ENCODE measurements around the gene MAU2.

Gene MAU2

DNA sequence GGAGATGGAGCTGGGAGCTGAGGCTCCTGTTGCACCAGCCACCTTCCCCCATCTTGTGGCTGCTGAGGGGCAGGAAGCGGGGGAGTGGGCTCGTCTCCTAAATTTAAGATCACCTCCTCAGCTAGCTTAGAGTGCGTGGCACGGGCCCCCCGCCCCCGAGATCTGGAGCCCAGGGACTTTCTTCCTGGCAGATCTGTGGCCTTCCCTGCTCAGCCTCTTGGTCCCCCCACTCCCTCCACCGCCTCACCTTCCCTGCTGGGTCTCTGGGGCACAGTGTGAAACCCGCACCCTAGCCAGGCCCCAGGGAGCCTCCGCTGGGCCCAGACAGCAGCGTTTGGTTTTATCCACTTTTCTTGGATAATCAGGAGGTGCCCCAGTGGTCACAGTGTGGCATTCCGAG is 35.9 kb downstream of the MAU2 start:
- DNase-seq (ENCODE audit: extremely low spot score): no peak
- TF ChIP-seq, protein P1, sequence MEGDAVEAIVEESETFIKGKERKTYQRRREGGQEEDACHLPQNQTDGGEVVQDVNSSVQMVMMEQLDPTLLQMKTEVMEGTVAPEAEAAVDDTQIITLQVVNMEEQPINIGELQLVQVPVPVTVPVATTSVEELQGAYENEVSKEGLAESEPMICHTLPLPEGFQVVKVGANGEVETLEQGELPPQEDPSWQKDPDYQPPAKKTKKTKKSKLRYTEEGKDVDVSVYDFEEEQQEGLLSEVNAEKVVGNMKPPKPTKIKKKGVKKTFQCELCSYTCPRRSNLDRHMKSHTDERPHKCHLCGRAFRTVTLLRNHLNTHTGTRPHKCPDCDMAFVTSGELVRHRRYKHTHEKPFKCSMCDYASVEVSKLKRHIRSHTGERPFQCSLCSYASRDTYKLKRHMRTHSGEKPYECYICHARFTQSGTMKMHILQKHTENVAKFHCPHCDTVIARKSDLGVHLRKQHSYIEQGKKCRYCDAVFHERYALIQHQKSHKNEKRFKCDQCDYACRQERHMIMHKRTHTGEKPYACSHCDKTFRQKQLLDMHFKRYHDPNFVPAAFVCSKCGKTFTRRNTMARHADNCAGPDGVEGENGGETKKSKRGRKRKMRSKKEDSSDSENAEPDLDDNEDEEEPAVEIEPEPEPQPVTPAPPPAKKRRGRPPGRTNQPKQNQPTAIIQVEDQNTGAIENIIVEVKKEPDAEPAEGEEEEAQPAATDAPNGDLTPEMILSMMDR (IDR thresholded peaks at IDR 0.05; ENCODE audit: control extremely low read depth, extremely low read depth, low read depth, missing control alignments): no peak
- POLR2A ChIA-PET: interaction anchor here (0.6 kb wide), 1 partner anchor 23 kb away, joined by 3 read pairs; no protein-coding TSS in a partner anchor
- CTCF ChIA-PET: interaction anchor here (0.9 kb wide), 1 partner anchor 134 kb away, joined by 3 read pairs; no protein-coding TSS in a partner anchor

DNA sequence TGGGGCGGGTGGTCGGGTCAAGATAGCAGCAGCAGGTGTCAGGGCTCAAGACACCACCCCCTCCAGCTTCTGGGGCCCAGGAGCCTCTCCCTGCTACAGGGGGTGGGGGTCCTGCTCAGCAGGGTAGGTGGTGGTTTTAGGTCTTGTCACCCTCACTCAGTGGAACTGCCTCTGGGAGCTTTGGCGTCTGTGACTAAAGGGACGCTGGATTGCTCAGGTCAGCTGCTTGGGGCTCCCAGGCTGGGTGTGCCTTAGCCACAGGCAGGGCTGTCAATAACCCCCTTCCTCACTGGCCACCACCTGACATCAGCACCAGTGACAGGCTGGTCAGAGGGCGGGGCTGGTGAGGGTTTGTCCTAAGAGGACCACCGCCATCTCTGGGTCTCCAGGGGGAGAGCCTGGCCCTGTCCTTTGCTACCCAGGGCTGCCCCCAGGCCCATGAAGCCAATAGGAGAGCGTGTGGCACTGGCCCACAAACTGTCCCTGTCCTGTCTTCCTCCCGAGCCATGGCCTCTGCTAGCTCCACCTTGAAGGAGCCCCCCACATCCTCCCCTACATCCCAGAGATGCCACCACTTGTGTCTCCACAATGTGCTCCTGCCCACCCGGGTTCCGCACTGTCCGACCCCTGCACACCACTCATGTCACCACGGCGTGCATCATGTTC is 36.4 kb downstream of the MAU2 start:
- POLR2A ChIA-PET: no interaction called here
- CTCF ChIA-PET: interaction anchor here (0.9 to 2.5 kb wide), 3 partner anchors 133 to 182 kb away, joined by 3 to 8 read pairs (median 3); no protein-coding TSS in a partner anchor
- DNase-seq (ENCODE audit: extremely low spot score): no peak
- TF ChIP-seq, protein P1 (IDR thresholded peaks at IDR 0.05; ENCODE audit: control extremely low read depth, extremely low read depth, low read depth, missing control alignments): no peak

DNA sequence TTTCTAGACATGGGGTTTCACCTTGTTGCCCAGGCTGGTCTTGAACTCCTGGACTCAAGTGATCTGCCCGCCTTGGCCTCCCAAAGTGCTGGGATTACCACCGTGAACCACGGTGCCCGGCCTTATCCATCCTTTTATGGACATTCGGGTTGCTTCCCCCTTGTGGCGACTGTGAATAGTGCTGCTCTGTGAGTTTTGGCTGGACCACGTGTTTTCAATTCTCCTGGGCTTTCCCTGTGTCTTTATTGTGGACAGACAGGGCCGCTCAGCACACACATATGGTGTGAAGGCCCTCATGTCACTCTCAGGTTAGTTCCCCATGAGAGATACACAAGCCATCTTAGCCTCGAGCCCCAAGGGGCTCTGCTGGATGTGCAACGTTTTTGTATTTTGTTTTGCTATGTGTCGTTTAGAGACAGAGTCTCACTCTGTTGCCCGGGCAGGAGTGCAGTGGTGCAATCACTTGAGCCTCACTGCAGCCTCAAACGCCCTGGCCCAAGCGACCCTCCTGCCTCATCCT is 40.5 kb downstream of the MAU2 start:
- POLR2A ChIA-PET: no interaction called here
- peak; percentile 82 for DNase-seq (ENCODE audit: extremely low spot score)
- CTCF ChIA-PET: interaction anchor here (0.7 to 11.8 kb wide), 10 partner anchors 9 to 194 kb away, joined by 3 to 220 read pairs (median 4); partner anchors contain the start of gene GATAD2A
- TF ChIP-seq, protein P1 (IDR thresholded peaks at IDR 0.05; ENCODE audit: control extremely low read depth, extremely low read depth, low read depth, missing control alignments): peak; percentile 71

DNA sequence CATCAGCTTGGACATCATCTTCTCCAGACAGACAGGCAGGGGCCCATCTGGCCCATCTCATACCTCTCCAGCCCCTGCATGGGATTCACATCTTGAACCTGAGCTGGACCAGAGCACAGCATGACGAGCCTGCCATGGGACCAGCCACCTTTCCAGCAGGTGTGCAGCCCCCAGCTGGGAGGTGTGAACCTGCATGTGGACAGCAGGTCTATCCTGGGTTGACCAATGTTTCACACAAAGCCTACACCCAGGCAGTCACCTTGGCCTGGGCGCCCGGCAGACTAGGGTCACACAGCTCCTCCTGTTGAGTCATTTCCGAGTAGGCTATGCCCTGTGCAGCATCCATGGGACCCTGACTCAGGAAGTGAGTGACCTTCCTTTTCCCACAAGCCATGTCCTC is 41.4 kb downstream of the MAU2 start:
- DNase-seq (ENCODE audit: extremely low spot score): no peak
- TF ChIP-seq, protein P1 (IDR thresholded peaks at IDR 0.05; ENCODE audit: control extremely low read depth, extremely low read depth, low read depth, missing control alignments): no peak
- ChIA-PET CTCF (interaction anchor here (0.7 to 11.8 kb wide), 14 partner anchors 10 to 193 kb away, joined by 3 to 220 read pairs (median 3); partner anchors contain the start of genes GATAD2A and NDUFA13), POLR2A (no interaction called here)

DNA sequence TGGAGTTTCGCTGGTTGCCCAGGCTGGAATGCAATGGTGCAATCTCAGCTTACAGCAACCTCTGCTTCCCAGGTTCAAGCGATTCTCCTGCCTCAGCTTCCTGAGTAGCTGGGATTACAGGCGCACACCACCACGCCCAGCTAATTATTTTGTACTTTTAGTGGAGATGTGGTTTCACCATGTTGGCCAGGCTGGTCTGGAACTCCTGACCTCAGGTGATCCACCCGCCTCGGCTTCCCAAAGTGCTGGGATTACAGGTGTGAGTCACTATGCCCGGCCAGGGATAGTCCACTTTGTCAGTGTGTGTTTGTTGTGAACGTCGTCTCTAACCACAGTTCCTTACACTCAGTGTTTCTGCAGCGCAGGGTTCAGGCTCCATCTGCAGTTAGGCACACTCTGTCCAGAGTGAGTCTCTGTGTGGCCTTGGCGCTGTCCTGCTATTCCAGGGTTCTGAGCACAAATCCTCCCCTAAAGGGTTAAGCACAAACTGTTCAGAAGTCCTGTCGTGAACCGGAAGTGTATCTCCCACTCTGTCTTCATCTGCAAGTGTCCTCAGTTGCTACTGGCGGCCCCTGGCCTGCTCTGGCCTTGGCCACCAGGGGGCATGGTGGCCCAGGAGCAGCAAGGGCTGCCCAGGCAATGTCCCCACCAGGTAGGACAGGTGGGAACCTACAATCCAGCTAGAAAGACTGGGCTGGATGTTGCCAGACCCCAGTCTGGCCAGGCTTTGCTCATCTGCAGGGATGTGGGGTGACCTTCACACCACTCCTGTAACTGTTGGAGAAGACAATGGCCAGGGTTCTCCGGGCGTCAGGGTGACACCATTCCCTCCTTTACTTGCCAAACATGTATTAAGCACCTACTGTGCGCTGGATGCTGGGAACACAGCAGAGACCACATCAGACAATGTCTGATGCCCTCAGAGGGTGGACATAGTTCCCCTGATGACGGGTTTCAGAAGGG is 46.1 kb downstream of the MAU2 start:
- POLR2A ChIA-PET: no interaction called here
- peak; percentile 82 for DNase-seq (ENCODE audit: extremely low spot score)
- CTCF ChIA-PET: interaction anchor here (0.6 to 11.8 kb wide), 18 partner anchors 8 to 247 kb away, joined by 3 to 220 read pairs (median 4); no protein-coding TSS in a partner anchor
- TF ChIP-seq, protein P1 (IDR thresholded peaks at IDR 0.05; ENCODE audit: control extremely low read depth, extremely low read depth, low read depth, missing control alignments): peak; percentile 96

DNA sequence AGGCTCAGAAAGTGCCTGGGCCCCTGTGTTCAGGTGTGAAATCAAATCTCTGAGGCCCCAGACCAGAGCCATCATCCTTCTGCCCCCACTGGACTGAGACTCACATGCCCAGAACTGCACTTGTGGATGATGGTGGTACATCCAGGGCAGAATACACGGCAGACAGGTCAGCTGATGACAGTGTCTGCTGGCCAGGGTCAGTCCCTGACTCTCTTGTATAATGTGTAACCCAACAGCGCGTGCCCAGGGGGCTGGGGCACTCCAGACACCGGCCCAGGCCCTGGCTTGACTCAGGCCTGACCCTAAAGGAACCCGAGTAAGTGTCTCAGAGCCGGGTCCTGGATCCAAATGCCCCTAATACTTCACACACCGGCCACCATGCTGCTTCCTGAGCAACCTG is 47.5 kb downstream of the MAU2 start:
- CTCF ChIA-PET: interaction anchor here (1.2 to 11.8 kb wide), 3 partner anchors 17 to 122 kb away, joined by 3 to 220 read pairs (median 4); no protein-coding TSS in a partner anchor
- DNase-seq (ENCODE audit: extremely low spot score): no peak
- POLR2A ChIA-PET: no interaction called here
- TF ChIP-seq, protein P1 (IDR thresholded peaks at IDR 0.05; ENCODE audit: control extremely low read depth, extremely low read depth, low read depth, missing control alignments): no peak
